ENCODE data around the gene CPED1.

The CPED1 gene

DNA sequence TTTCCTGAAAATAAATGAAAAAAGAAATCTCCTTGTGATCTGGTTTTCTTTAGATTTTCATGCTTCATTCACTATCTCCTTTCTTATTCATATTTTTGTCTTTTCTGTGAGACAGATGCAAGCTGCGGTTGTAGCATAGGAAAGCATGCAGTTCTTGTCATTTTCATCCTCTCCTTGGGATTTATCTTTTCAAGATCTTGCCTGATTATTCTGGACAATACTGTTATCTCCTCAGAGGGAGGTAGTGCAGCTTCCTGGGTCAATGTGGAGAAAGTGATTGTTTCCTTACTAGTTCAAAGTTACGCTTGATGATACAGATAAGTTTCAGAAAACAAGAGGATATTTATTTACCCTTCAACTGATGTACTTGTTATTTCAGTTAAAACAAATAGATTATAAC is 114.6 kb downstream of the CPED1 start:
- peak; percentile 45; the same call in 1 of the 2 replicates for TF ChIP-seq TCF7L2 (IDR thresholded peaks at IDR 0.05; ENCODE audit: borderline replicate concordance, low read depth, low read length)
- TF ChIP-seq, protein P1, sequence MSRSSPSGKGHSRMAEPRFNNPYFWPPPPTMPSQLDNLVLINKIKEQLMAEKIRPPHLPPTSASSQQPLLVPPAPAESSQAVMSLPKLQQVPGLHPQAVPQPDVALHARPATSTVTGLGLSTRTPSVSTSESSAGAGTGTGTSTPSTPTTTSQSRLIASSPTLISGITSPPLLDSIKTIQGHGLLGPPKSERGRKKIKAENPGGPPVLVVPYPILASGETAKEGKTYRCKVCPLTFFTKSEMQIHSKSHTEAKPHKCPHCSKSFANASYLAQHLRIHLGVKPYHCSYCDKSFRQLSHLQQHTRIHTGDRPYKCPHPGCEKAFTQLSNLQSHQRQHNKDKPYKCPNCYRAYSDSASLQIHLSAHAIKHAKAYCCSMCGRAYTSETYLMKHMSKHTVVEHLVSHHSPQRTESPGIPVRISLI (tag by site-specific recombination; IDR thresholded peaks at IDR 0.05), result no peak
- CTCF ChIA-PET, result interaction anchor here (1.3 to 2.4 kb wide), 4 partner anchors 13 to 297 kb away, joined by 3 to 9 read pairs (median 4); no protein-coding TSS in a partner anchor
- H3K9me3 ChIP-seq (ENCODE audit: control insufficient read depth, insufficient read depth, low read depth, low read length), result no peaks in the 10 kb centered on the region
- POLR2A ChIA-PET, result no interaction called here
- H3K4me1 ChIP-seq (ENCODE audit: control insufficient read depth, insufficient read depth, low read length), result peaks cover 6% of the 10 kb centered on the region
- no peaks in the 10 kb centered on the region for H3K36me3 ChIP-seq (ENCODE audit: control insufficient read depth in 2 of 2, insufficient read depth in 1 of 2, low read length in 2 of 2)
- H3K27ac ChIP-seq (ENCODE audit: extremely low read depth, low read depth, low read length), result no peak overlapping the region
- H3K4me3 ChIP-seq (ENCODE audit: low read depth, low read length), result no peak overlapping the region

DNA sequence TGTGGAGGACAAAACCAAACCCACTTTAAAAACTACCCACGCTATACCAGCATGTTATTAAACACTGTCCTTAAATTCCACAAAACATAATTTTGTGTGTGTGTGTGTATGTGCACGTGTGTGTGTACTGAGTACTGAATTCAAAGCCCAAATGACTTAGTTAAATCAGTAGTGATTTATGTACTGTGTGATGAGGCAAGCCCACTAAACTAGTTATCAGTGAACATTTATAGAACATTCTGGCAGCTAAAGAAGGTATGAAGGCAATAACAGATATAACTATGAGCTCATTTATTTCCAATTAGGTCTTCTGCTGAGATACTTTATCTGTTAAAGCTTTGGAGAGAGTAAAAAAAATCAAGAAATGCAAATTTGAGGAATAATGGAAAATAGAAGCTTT is 115.1 kb downstream of the CPED1 start:
- Histone ChIP-seq H3K36me3 (ENCODE audit: control insufficient read depth in 2 of 2, insufficient read depth in 1 of 2, low read length in 2 of 2) (no peaks in the 10 kb centered on the region), H3K4me3 (ENCODE audit: low read depth, low read length) (no peak overlapping the region), H3K4me1 (ENCODE audit: control insufficient read depth, insufficient read depth, low read length) (peaks cover 6% of the 10 kb centered on the region), H3K9me3 (ENCODE audit: control insufficient read depth, insufficient read depth, low read depth, low read length) (no peaks in the 10 kb centered on the region), H3K27ac (ENCODE audit: extremely low read depth, low read depth, low read length) (no peak overlapping the region)
- CTCF ChIA-PET, result interaction anchor here (0.5 to 2.4 kb wide), 6 partner anchors 8 to 264 kb away, joined by 3 to 9 read pairs (median 4); no protein-coding TSS in a partner anchor
- POLR2A ChIA-PET, result no interaction called here
- TF ChIP-seq, protein P2, sequence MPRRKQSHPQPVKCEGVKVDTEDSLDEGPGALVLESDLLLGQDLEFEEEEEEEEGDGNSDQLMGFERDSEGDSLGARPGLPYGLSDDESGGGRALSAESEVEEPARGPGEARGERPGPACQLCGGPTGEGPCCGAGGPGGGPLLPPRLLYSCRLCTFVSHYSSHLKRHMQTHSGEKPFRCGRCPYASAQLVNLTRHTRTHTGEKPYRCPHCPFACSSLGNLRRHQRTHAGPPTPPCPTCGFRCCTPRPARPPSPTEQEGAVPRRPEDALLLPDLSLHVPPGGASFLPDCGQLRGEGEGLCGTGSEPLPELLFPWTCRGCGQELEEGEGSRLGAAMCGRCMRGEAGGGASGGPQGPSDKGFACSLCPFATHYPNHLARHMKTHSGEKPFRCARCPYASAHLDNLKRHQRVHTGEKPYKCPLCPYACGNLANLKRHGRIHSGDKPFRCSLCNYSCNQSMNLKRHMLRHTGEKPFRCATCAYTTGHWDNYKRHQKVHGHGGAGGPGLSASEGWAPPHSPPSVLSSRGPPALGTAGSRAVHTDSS (tag by site-specific recombination; IDR thresholded peaks at IDR 0.05), result no peak
- TF ChIP-seq, protein P3, sequence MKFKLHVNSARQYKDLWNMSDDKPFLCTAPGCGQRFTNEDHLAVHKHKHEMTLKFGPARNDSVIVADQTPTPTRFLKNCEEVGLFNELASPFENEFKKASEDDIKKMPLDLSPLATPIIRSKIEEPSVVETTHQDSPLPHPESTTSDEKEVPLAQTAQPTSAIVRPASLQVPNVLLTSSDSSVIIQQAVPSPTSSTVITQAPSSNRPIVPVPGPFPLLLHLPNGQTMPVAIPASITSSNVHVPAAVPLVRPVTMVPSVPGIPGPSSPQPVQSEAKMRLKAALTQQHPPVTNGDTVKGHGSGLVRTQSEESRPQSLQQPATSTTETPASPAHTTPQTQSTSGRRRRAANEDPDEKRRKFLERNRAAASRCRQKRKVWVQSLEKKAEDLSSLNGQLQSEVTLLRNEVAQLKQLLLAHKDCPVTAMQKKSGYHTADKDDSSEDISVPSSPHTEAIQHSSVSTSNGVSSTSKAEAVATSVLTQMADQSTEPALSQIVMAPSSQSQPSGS (tag by site-specific recombination; IDR thresholded peaks at IDR 0.05; ENCODE audit: low read depth), result 0 out of 2 replicates have a peak, but pooled peaks have one; percentile 35
- TF ChIP-seq, protein P4, sequence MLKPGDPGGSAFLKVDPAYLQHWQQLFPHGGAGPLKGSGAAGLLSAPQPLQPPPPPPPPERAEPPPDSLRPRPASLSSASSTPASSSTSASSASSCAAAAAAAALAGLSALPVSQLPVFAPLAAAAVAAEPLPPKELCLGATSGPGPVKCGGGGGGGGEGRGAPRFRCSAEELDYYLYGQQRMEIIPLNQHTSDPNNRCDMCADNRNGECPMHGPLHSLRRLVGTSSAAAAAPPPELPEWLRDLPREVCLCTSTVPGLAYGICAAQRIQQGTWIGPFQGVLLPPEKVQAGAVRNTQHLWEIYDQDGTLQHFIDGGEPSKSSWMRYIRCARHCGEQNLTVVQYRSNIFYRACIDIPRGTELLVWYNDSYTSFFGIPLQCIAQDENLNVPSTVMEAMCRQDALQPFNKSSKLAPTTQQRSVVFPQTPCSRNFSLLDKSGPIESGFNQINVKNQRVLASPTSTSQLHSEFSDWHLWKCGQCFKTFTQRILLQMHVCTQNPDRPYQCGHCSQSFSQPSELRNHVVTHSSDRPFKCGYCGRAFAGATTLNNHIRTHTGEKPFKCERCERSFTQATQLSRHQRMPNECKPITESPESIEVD (tag by site-specific recombination; IDR thresholded peaks at IDR 0.05), result peak; percentile 28

DNA sequence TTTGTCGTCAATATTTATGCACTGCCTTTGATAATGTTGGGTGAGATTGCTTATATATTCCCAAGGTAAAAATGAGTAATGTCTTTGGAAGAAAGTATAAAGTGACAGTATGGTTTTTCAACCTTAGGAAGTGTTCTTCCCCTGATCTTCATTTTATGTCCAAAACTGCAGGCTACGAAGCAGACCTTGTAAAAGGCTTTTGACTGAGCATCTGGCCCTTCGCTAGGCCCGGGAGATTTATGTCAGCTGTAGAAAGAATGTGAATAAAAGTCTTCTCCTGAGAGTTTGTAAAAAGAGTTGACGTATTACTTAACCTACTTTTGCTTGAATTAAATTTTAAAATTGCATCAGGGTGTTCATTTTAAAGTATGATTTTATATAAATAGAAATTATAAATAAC is 116.8 kb downstream of the CPED1 start:
- no peak overlapping the region for H3K4me3 ChIP-seq (ENCODE audit: low read depth, low read length)
- H3K27ac ChIP-seq (ENCODE audit: extremely low read depth, low read depth, low read length), result no peak overlapping the region
- POLR2A ChIA-PET, result no interaction called here
- CTCF ChIA-PET, result interaction anchor here (2.0 to 2.4 kb wide), 3 partner anchors 24 to 299 kb away, joined by 6 to 20 read pairs (median 9); partner anchors contain the start of gene CPED1
- no peaks in the 10 kb centered on the region for H3K9me3 ChIP-seq (ENCODE audit: control insufficient read depth, insufficient read depth, low read depth, low read length)
- H3K36me3 ChIP-seq (ENCODE audit: control insufficient read depth in 2 of 2, insufficient read depth in 1 of 2, low read length in 2 of 2), result no peaks in the 10 kb centered on the region
- no peak for TF ChIP-seq ZNF529 (tag by site-specific recombination; IDR thresholded peaks at IDR 0.05; ENCODE audit: insufficient replicate concordance)
- H3K4me1 ChIP-seq (ENCODE audit: control insufficient read depth, insufficient read depth, low read length), result peaks cover 6% of the 10 kb centered on the region

DNA sequence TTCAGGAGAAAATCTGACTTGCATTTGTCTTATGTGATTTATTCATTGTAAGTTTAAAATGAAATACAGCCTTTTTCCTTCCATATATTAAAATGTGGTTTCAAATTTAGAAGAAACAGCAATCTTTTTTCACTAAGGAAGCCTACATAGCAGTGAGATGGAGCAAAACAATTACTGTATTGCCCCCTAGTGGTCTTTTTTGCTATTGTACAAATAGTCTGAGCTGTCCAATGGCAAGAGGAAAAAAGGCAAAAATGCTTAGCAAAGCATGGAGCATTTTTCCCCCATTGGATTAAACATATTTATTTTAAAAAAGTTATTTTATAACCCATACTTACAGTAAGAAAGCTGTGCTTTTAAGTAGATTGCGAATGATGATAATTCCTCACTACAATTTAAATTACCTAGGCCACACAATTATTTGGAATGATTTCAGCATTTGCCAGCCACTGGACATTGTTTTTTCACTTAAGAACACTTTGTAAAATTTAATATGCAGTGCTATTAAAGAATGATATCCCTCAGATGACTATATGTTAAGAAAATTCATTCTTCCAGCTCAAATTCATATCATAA is 119.5 kb downstream of the CPED1 start:
- H3K27ac ChIP-seq (ENCODE audit: extremely low read depth, low read depth, low read length), result no peak overlapping the region
- ChIA-PET CTCF (interaction anchor here (0.6 to 2.3 kb wide), 29 partner anchors 9 to 887 kb away, joined by 3 to 25 read pairs (median 3); partner anchors contain the start of gene CPED1), POLR2A (no interaction called here)
- peaks cover 2% of the 10 kb centered on the region for H3K4me1 ChIP-seq (ENCODE audit: control insufficient read depth, insufficient read depth, low read length)
- no peaks in the 10 kb centered on the region for H3K9me3 ChIP-seq (ENCODE audit: control insufficient read depth, insufficient read depth, low read depth, low read length)
- H3K36me3 ChIP-seq (ENCODE audit: control insufficient read depth in 2 of 2, insufficient read depth in 1 of 2, low read length in 2 of 2), result no peaks in the 10 kb centered on the region
- H3K4me3 ChIP-seq (ENCODE audit: low read depth, low read length), result no peak overlapping the region
- TF ChIP-seq SETDB1 (IDR thresholded peaks at IDR 0.05; ENCODE audit: insufficient read length, low read length), result no peak
- TF ChIP-seq ZSCAN30 (tag by site-specific recombination; IDR thresholded peaks at IDR 0.05), result peak; percentile 31; the same call in 1 of the 2 replicates
- no peak for TF ChIP-seq WT1 (tag by site-specific recombination; IDR thresholded peaks at IDR 0.05)
- TF ChIP-seq ZNF660 (tag by site-specific recombination; IDR thresholded peaks at IDR 0.05), result 0 out of 2 replicates have a peak, but pooled peaks have one; percentile 31
- no peak for TF ChIP-seq ZNF843 (tag by site-specific recombination; IDR thresholded peaks at IDR 0.05)
- no peak for TF ChIP-seq ZNF544 (tag by site-specific recombination; IDR thresholded peaks at IDR 0.05)
- no peak for TF ChIP-seq ZNF792 (tag by site-specific recombination; IDR thresholded peaks at IDR 0.05)
- TF ChIP-seq, protein P5, sequence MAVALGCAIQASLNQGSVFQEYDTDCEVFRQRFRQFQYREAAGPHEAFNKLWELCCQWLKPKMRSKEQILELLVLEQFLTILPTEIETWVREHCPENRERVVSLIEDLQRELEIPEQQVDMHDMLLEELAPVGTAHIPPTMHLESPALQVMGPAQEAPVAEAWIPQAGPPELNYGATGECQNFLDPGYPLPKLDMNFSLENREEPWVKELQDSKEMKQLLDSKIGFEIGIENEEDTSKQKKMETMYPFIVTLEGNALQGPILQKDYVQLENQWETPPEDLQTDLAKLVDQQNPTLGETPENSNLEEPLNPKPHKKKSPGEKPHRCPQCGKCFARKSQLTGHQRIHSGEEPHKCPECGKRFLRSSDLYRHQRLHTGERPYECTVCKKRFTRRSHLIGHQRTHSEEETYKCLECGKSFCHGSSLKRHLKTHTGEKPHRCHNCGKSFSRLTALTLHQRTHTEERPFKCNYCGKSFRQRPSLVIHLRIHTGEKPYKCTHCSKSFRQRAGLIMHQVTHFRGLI (tag by site-specific recombination; IDR thresholded peaks at IDR 0.05), result no peak
- no peak for TF ChIP-seq TRIM28 (IDR thresholded peaks at IDR 0.05; ENCODE audit: borderline replicate concordance, low read length)
- no peak for TF ChIP-seq ZNF155 (tag by site-specific recombination; IDR thresholded peaks at IDR 0.05)
- TF ChIP-seq ZNF132 (tag by site-specific recombination; IDR thresholded peaks at IDR 0.05; ENCODE audit: borderline replicate concordance), result no peak
- TF ChIP-seq GLI2 (tag by site-specific recombination; IDR thresholded peaks at IDR 0.05; ENCODE audit: borderline replicate concordance, low read depth), result no peak
- no peak for TF ChIP-seq MYNN (tag by site-specific recombination; IDR thresholded peaks at IDR 0.05; ENCODE audit: borderline replicate concordance)
- TF ChIP-seq ZNF2 (tag by site-specific recombination; IDR thresholded peaks at IDR 0.05), result 0 out of 2 replicates have a peak, but pooled peaks have one; percentile 27
